HUES64 (cell line): Measurements from ENCODE around the gene PTPRN2.
A peak's percentile ranks its signal among the peaks of the same experiment; 100 is the strongest.

Experiments used
- H3K27ac ChIP-seq: 2 replicates; pipeline ENCODE4 v1.7.0; 2013; ENCODE audit warnings: low read depth, low read length, inconsistent platforms
- H3K27me3 ChIP-seq: 2 replicates; pipeline ENCODE4 v1.6.1; 2013; ENCODE audit warnings: mild to moderate bottlenecking, low read length; ENCODE audit not compliant: insufficient read depth
- H3K36me3 ChIP-seq: 2 replicates; pipeline ENCODE4 v1.6.1; 2013; ENCODE audit warnings: mild to moderate bottlenecking, low read length; ENCODE audit not compliant: insufficient read depth
- H3K4me1 ChIP-seq: 2 replicates; pipeline ENCODE4 v1.6.1; 2013; ENCODE audit warnings: mild to moderate bottlenecking, low read length, moderate library complexity; ENCODE audit not compliant: insufficient read depth
- H3K4me3 ChIP-seq: 2 replicates; pipeline ENCODE4 v1.5.1; 2013; ENCODE audit warnings: mild to moderate bottlenecking, low read length, moderate library complexity
- H3K9ac ChIP-seq: 2 replicates; pipeline ENCODE4 v1.6.1; 2013; ENCODE audit warnings: mild to moderate bottlenecking, low read depth, low read length
- H3K9me3 ChIP-seq: 2 replicates; pipeline ENCODE4 v1.6.1; 2013; ENCODE audit warnings: low read depth, low read length; ENCODE audit not compliant: insufficient read depth
- whole genome bisulfite sequencing: fragments of 150-250, 120-280 bp; methylation state at CpG from one replicate; pipeline ENCODE4 v1.1.7; 2013; ENCODE audit warnings: missing lambda C conversion rate; 5-methylcytosine and 5-hydroxymethylcytosine counted together

Gene PTPRN2

GRCh38 chr7:158140538-158141220 lies 446.9 kb downstream of the PTPRN2 start:
- no peaks in the 10 kb centered on the region for H3K36me3 ChIP-seq
- H3K9ac ChIP-seq, result no peak overlapping the region
- H3K9me3 ChIP-seq, result peaks cover 98% of the 10 kb centered on the region
- WGBS, result 88% methylated on average over 29 of the region's 31 CpGs
- no peaks in the 10 kb centered on the region for H3K4me1 ChIP-seq
- H3K4me3 ChIP-seq, result no peak overlapping the region
- no peaks in the 10 kb centered on the region for H3K27me3 ChIP-seq
- no peak overlapping the region for H3K27ac ChIP-seq

- Histone ChIP-seq H3K4me3 (no peak overlapping the region), H3K9me3 (peaks cover 98% of the 10 kb centered on the region), H3K36me3 (no peaks in the 10 kb centered on the region), H3K27me3 (no peaks in the 10 kb centered on the region), H3K27ac (no peak overlapping the region), H3K4me1 (no peaks in the 10 kb centered on the region), H3K9ac (no peak overlapping the region)
- 82% methylated on average over 10 of the region's 10 CpGs for WGBS
Measured at GRCh38 chr7:158139499-158139898, 448.1 kb downstream of the PTPRN2 start.

GRCh38 chr7:158138329-158138597 lies 449.4 kb downstream of the PTPRN2 start:
- Histone ChIP-seq H3K4me1 (no peaks in the 10 kb centered on the region), H3K27ac (no peak overlapping the region), H3K4me3 (no peak overlapping the region), H3K27me3 (no peaks in the 10 kb centered on the region), H3K36me3 (no peaks in the 10 kb centered on the region), H3K9me3 (peaks cover 98% of the 10 kb centered on the region), H3K9ac (no peak overlapping the region)
- 76% methylated on average over 9 of the region's 9 CpGs for WGBS

- WGBS, result 86% methylated on average over 18 of the region's 18 CpGs
- H3K9me3 ChIP-seq, result peaks cover 98% of the 10 kb centered on the region
- H3K36me3 ChIP-seq, result no peaks in the 10 kb centered on the region
Measured at GRCh38 chr7:158137516-158138328, 449.9 kb downstream of the PTPRN2 start.

GRCh38 chr7:158135931-158136330 lies 451.7 kb downstream of the PTPRN2 start:
- no peaks in the 10 kb centered on the region for H3K36me3 ChIP-seq
- H3K4me3 ChIP-seq, result no peak overlapping the region
- H3K27me3 ChIP-seq, result no peaks in the 10 kb centered on the region
- peaks cover 98% of the 10 kb centered on the region for H3K9me3 ChIP-seq
- 93% methylated on average over 13 of the region's 16 CpGs for WGBS
- H3K4me1 ChIP-seq, result no peaks in the 10 kb centered on the region
- no peak overlapping the region for H3K27ac ChIP-seq
- no peak overlapping the region for H3K9ac ChIP-seq

More at GRCh38 chr7:158137516-158138328, 449.9 kb downstream of the PTPRN2 start:
- H3K9ac ChIP-seq, result no peak overlapping the region
- H3K27me3 ChIP-seq, result no peaks in the 10 kb centered on the region
- H3K4me3 ChIP-seq, result no peak overlapping the region
- no peaks in the 10 kb centered on the region for H3K4me1 ChIP-seq
- no peak overlapping the region for H3K27ac ChIP-seq

- no peak overlapping the region for H3K4me3 ChIP-seq
- no peaks in the 10 kb centered on the region for H3K4me1 ChIP-seq
- no peak overlapping the region for H3K9ac ChIP-seq
- peaks cover 98% of the 10 kb centered on the region for H3K9me3 ChIP-seq
- H3K27me3 ChIP-seq, result no peaks in the 10 kb centered on the region
- 82% methylated on average over 4 of the region's 4 CpGs for WGBS
- H3K36me3 ChIP-seq, result no peaks in the 10 kb centered on the region
- no peak overlapping the region for H3K27ac ChIP-seq
Measured at GRCh38 chr7:158134824-158135223, 452.8 kb downstream of the PTPRN2 start.

- Histone ChIP-seq H3K9ac (no peak overlapping the region), H3K4me1 (no peaks in the 10 kb centered on the region), H3K9me3 (peaks cover 98% of the 10 kb centered on the region), H3K36me3 (no peaks in the 10 kb centered on the region), H3K4me3 (no peak overlapping the region), H3K27ac (no peak overlapping the region), H3K27me3 (no peaks in the 10 kb centered on the region)
- WGBS, result 92% methylated on average over 33 of the region's 36 CpGs
Measured at GRCh38 chr7:158133515-158134271, 453.9 kb downstream of the PTPRN2 start.

- WGBS, result 93% methylated on average over 21 of the region's 21 CpGs
- Histone ChIP-seq H3K4me3 (no peak overlapping the region), H3K36me3 (no peaks in the 10 kb centered on the region), H3K4me1 (no peaks in the 10 kb centered on the region), H3K9ac (no peak overlapping the region), H3K9me3 (peaks cover 98% of the 10 kb centered on the region), H3K27ac (no peak overlapping the region), H3K27me3 (no peaks in the 10 kb centered on the region)
Measured at GRCh38 chr7:158133057-158133456, 454.6 kb downstream of the PTPRN2 start.

- H3K9me3 ChIP-seq, result peaks cover 92% of the 10 kb centered on the region
- no peak overlapping the region for H3K9ac ChIP-seq
- peak overlapping the region; percentile 14; the same call in 1 of the 2 replicates for H3K4me3 ChIP-seq
- H3K4me1 ChIP-seq, result no peaks in the 10 kb centered on the region
- H3K27me3 ChIP-seq, result no peaks in the 10 kb centered on the region
- no peaks in the 10 kb centered on the region for H3K36me3 ChIP-seq
- WGBS, result 94% methylated on average over 10 of the region's 10 CpGs
- H3K27ac ChIP-seq, result no peak overlapping the region
Measured at GRCh38 chr7:158130023-158130409, 457.6 kb downstream of the PTPRN2 start.

GRCh38 chr7:158129037-158130022 lies 458.3 kb downstream of the PTPRN2 start:
- Histone ChIP-seq H3K9ac (no peak overlapping the region), H3K9me3 (peaks cover 92% of the 10 kb centered on the region)

More at GRCh38 chr7:158129037-158130022, 458.3 kb downstream of the PTPRN2 start:
- Histone ChIP-seq H3K27me3 (no peaks in the 10 kb centered on the region), H3K4me3 (peak overlapping the region; percentile 3; the same call in 1 of the 2 replicates), H3K27ac (no peak overlapping the region), H3K36me3 (no peaks in the 10 kb centered on the region), H3K4me1 (no peaks in the 10 kb centered on the region)
- 87% methylated on average over 12 of the region's 12 CpGs for WGBS
